IPS-NIHi7 (cell line): ENCODE results near the gene STAB2.
"Not testable (repeated sequence)": the region's sequence is repeated elsewhere in the genome, so short reads cannot be mapped to it uniquely, and the experiment has no call there.

Experiments
- DNase-seq: peaks from one replicate; pipeline ENCODE4 v3.0.0; 2012; ENCODE audit warnings: mixed read lengths; ENCODE audit errors: extremely low spot score

STAB2 gene

DNA sequence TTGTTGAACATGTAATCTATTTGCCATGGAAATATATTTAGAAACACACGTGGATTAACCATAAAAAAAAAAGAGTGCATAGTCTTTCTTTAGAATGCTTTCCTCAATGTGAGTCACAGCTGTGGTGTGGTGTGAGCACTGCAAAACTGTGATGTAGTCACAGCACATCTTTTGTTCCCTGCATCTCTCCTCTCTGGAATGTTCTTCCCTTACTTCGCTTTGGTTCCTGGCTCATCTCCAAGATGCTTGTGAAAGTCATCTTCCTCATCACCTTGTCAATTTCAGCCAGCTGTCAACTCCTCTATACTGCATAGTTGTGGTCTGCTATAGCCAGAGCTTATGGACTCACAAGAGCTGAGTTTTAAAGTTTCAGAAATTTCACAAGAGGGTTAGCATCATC lies 60.2 kb downstream of the STAB2 start:
- DNase-seq = no peak

DNA sequence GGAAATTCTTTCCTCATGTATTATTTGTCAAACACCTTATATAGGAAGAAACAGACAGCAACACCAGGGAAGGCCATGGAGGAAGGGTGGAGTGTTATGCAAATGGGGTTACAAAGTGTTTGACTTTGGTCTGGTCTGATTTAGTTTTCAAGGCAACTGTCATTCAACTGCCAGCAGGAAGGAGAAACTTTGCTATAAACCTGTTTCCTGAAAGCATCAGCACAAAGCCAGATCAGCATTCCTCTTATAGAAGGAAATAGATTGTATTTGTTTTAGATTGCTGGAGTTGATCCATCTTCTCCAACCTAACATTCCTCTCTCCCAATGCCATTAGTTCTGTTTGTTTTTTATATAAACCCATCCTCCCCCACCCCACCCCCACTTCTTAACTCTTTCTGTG lies 65.7 kb downstream of the STAB2 start:
- DNase-seq = no peak

DNA sequence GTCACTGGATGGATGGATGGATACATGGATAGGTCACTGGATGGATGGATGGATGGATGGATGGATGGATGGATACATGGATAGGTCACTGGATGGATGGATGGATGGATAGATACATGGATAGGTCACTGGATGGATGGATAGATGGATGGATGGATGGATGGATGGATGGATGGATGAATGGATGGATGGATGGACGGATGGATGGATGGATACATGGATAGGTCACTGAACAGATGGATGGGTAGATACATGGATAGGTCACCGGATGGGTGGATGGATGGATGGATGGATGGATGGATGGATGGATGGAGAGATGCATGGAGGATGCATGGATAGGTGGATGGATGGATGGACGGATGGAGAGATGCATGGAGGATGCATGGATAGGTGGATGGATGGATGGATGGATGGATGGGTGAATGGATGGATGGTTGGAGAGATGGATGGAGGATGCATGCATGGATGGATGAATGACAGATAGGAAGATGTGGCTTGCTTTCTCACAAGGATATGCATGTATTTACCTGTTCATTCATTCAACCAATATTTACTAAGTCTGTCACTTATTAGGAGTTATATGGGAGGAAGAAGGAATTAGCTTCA lies 66.6 kb downstream of the STAB2 start:
- not testable (repeated sequence) for DNase-seq

DNA sequence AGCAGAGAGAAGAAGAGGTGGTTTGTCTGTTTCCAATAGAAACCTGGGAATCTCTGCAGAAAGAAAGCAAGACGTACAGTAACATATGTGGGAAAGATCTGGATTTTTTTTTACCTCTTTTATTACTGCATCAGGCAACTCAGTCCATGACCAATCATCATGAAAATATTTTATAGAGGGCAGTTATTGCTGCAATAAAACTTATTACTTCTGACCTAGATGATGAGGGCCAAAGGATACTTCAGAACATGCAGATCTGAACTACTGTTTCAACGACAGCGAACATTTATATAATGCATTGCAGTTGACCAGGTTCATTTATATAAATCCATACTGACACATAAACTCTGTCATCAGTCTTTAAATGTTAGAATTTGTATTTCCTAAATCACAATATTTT lies 67.7 kb downstream of the STAB2 start:
- no peak for DNase-seq

DNA sequence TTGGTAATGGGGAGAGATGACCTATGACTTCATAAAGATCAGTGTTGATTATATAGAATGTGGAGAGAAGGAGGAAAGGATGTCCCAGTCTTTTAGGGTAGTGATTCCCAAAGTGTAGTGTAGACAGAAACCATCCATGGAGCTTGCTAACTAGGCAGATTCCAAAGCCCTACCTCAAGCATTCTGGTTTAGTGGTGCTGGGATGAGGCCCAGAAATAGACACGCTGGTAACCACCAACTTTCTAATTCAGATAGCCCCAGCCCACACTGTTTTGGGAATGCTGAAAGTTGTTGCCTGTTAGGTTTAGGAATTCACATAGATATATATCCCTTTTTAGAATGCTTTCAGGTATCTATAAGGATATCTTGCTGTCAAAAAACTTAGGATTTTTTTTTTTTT lies 69.2 kb downstream of the STAB2 start:
- no peak for DNase-seq

DNA sequence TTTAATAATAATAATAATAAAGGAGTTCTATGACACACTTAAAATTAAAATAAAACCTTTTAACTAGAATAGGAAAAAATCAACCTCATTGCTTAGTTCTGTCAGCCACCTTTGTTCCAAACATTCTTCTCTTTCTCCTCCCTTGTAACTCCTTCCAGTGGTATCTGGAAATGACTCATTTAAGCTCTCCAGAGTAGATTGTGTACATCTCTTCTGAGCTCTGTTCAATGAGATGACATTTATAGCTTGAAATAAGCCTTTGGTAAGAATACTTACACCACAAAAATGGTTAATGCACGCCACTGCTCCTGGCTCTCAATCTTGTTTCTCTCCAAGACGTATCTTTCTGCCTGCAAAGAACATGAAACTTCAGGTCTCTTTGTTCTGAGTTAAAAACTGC lies 70.3 kb downstream of the STAB2 start:
- DNase-seq = no peak

DNA sequence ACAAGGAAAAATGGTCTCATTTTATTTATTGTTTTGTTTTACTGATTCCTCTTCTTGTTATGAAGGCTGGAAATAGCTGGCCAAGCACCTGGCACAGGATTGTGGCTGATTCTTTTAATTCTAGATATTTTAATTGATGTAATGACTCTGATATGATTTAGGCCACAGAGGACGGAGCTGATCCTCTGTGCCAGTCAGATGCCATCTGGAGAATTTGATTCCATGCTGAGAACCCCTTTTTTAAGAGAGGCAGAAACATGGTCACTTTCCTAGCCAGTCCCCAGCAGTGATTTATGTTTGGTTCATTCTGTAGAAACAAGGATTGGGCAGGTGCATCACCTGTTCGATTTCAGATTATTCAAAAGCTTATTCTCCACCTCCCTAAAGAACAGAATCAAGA lies 77.6 kb downstream of the STAB2 start:
- no peak for DNase-seq

DNA sequence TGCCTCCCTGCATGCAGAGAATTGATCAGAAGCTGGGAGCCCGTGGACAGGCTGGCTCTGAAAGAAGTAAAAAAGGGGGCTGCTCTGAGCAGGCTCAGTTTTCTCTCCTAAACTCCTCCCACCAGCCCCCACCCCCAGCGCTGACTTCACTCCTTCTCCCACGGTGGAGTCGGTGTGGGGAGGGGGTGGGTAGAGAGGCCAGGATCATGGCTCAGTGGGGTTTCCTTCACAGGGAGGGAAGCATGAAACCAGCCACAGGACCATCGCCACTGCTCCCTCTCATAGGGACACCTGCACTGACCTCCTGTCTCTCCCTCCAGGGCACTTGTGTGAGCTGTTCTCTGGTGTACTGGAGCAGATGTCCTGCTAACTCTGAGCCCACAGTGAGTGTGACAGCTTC lies 78.9 kb downstream of the STAB2 start:
- no peak for DNase-seq

DNA sequence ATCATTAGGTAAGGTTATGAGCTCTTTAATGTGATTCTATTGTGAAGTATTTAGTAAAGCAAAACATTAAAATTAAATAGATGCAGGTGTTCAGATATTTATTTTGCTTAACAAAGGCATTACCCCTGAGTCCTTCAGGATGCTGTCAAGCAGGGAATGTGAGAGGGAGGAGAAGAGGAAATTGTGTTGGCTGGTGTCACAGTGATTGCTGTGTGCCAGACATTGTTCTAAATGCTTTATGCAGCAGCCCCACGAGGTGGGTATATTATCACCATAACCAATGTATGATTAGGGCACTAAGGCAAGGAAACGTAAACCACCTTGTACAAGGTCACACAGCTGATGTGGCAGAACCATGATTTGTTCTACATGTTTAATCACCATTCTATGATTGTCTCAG lies 80.1 kb downstream of the STAB2 start:
- DNase-seq = no peak

DNA sequence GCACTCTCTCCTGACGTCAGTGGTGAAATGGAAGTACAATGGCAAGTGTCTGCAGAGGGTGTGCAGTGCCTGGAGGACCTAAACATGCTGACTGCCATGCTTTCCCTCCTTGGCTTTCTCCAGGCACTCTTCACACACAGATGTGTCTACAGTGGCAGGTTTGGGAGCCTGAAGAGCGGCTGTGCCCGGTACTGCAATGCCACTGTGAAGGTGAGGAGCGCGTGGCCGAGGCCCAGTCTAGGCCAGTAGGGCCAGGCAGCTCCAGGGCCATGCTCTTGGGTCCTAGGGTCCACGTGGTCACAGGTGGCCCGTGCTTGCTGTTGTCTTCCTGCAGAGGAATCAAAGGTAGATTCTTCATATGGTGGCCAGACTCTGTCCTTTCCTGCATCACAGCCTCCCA lies 81.4 kb downstream of the STAB2 start:
- DNase-seq = no peak

DNA sequence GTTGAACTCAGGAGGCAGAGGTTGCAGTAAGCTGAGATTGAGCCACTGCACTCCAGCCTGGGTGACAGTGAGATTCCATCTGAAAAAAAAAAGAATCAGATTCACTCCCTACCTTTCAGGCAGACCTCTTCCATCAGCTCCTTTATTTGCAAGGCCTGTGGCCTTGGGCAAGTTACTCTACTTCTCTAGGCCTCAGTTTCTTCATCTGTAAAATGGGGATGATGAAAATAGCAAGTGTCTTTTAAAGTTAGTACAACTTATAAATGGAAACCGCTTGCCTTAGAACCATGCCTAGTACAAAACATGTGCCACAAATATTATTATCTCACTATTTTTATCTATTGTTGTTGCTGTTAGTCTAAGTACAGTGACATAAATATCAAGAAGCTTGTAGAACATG lies 84.3 kb downstream of the STAB2 start:
- DNase-seq = no peak

DNA sequence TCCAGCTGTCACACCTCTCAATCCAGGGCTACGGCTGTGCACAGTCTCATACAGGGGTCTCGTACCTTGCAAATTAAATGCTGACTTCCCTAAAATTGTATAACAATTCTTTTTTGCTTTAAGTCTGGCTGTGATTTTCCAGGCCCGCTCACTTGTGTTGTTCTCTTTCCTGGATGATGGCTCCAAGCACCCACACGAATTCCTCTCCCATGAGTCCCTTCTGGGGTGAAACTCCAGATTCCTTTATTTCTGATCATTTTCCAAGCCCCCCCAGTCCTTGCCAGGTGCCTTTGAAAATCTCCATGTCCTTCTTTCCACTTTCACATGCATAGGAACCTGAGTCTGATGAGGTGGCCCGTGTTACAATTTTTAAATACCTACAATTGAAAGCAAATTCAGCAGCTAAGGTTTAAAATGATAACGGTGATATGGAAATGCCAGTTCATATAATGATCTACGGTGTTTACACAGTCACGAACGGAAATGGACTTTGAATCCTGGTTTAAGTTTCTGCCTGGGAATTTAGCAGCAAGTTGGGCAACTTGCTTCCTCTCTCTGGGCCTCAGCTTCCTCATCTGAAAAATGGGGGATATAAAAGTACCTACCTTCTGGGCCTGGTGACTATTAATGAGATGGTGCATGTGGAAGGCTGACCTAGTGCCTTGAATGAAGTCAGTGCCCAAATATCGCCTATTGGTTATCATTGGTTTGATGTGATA lies 85.5 kb downstream of the STAB2 start:
- DNase-seq = no peak

DNA sequence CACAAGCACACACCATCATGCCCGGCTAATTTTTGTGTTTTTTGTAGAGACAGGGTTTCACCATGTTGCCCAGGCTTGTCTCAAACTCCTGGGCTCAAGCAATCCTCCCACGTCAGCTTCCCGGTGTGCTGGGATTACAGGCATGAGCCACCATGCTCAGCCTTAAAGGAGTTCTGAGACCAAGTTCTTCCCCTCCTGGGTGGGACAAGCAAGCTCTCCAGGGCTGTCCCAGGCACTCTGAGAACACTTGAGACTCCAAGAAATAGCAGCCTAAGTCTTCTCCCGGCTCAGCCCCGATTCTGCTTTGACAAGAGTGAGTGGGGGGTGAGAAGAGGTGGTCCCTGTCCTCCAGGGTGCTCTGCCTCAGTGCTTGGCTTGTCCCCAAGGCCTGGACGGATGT lies 86.4 kb downstream of the STAB2 start:
- no peak for DNase-seq

DNA sequence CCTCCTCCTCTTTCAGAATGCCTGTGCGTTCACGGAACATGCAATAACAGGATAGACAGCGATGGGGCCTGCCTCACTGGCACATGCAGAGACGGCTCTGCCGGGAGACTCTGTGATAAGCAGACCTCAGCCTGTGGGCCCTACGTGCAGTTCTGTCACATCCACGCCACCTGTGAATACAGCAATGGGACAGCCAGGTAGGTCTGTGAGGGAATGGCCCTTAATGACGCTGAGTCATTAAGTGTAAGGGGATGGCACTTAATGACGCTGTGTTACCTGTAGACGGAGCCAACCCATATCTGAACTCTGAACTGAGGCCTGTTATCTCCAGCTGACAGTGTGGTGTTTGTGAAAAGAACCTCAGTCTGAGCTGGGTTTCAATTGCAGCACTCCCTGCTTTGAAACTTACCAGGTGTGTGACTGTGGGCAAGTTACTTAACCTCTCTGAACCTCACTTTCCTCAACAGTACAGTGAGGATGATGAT lies 86.9 kb downstream of the STAB2 start:
- no peak for DNase-seq

DNA sequence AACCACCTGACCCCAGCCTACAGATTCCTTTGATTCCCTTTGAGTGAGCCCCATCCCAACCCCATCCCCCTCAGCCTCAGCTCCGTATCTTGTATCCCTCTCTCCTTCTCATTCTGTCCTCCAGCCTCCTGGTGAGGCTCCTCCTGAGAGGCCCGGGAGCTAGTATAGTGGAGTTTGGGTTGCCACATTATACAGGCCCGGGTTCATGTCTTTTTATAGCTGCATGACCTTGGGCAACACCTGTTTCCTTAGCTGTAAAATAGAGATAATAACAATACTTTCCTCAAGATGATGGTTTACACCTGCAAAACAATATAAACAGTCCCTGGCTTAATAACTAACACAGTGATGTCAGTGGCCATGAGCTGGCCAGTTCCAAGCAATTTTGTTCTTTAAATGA lies 89.8 kb downstream of the STAB2 start:
- no peak for DNase-seq

DNA sequence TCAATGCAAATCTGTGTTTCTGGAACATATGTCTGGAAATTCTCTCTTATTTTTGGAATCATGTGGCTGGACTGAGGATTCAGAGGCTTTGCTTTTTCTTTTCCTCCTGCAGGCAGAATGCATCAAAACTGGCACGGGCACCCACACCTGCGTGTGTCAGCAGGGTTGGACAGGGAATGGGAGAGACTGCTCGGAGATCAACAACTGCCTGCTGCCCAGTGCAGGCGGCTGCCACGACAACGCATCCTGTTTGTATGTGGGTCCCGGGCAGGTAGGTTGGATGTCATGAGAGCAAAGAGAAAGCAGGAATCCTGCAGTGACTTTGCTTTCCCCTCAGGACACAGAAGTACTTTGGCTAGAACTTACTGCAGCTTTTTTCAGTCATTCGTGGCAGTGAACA lies 90.3 kb downstream of the STAB2 start:
- no peak for DNase-seq

DNA sequence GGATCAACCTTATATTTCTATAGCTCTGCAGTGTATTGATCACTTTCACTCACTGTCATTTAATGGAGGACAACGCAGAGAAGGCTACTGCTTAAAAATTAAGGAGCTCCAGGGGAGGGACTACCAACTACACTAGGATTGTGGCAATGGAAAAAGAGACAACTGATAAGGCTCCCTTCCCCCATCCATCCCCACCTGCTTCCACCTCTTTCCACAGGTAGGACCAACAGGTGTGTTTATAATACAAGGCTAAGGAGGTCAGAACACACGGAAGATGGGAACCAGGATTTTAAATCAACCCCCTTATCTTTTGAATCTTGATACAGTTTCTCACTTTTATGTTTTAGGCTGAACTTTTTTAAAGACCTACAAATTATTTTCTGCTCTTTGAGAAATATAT lies 90.8 kb downstream of the STAB2 start:
- DNase-seq = no peak

DNA sequence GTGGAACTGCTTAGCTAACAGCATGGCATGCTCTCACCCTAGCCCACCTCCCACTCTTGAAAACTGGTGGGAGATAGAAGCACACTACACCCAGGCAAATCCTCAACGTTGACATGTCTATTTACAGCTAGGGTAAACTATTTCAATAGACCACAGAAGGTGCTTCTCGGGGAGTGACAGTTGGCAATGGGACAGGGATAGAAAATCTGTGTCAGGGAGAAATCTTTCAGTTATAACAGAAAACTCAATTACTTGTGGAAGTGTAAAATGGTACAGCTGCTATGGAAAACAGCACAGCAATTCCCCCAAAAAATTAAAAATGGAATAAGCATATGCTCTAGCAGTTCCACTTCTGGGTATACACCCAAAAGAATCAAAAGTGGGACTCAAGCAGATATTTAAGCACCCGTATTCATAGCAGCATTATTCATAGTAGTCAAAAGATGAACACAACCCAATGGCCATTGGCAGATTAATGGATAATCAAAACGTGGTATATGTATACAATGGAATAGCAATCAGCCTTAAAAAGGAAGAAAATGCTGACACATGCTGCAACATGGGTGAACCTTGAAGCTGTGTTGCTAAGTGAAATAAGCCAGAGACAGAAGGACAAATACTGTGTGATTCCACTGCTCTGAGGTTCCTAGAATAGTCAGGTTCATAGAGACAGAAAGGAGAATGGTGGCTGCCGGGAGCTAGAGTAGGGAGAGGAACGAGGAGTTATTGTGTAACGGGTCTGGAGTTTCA lies 92.5 kb downstream of the STAB2 start:
- no peak for DNase-seq

DNA sequence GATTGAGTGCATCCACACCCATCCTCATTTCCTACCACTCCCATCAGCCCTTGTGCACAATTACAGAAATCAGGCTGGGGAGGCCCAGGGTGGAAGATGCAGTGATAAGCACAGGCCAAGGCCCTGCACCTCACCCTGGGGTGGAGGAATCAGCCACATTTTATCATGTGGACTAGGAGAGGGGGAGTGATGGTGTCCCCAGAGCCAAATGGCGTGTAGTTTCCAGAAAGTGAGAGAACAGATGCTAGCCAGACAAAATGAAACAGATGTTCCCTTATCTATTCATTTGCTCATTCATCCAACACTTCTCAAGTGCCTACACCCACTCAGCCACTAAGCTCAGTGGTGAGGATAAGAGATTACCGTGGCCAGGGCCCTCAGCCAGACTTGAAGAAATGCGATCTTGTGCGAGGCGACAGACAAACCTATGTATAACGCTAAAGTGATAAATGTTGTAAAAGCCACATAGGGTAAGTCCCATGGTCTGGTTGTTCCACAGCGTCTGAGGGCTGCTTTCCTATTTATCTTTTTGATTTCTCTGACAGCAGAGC lies 93.6 kb downstream of the STAB2 start:
- DNase-seq = no peak

DNA sequence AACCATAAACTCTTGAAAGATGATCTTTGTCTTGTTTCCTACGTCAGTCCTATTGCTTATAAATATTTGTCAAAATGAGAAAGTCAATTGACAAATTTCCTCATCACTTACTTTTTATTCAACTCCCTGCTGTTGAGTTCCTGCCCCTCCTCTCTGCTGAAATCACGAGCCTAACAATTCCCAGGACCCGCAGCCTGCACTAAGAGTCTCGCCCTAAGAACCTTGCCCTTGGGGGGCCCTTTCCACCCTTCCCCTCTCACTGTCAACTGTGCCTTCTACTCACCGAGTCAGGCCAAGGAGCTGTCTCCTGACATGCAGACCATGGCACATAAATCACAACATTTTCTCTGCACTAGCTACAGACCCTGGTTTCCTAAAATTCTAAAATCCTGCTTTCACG lies 99.0 kb downstream of the STAB2 start:
- no peak for DNase-seq

DNA sequence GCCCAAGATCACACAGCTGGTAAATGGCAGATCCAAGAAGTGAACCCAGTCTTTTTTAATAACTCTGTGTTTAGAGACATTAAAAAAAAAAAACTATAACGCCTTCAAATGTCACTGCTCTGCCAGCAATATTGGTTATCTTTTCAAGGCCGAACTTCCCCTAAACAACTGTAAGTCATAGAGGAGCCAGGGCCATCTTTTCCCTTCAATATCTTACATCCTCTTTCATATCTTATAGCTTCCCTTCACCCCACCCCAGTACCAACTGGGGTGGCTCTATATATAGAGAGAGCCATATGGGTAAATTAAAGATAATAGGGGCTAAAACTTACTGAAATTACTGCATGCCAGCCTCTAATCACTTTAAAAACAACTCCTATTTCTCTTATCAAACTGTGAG lies 100.2 kb downstream of the STAB2 start:
- no peak for DNase-seq

DNA sequence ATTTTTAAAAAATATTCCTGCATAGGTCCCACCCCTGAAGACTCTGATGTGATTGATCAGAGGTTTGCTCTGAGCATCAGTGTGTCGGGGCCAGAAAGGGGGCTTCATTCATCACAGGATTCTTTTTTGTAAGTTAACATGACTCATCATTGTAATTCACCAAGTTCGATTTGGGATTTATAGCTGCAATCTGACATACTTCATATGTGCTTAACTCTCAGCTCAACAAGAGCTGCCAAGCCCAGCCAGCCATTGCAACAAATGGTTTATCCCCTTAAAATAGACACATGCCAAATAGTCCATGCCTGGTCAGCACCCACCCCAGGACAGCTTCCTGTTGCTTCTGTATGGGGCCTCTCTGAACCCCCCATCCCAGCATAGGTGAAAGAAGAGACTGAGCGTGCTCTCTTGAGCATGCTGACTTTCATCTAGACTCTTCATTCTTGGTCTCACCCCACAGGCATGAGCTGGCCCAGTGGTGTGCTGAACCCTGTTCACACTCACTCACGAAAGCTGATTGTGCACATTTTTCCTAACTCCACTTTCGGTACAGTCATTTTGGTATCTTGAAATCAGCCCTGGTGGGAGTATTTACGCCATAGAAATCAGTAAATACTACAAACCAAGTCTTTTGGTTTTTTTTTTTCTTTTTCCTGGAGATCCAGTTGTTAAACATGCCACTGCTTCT lies 101.4 kb downstream of the STAB2 start:
- DNase-seq = no peak
